DMS153 (cell line): ENCODE results near the gene PDXP.
A peak's percentile ranks its signal among the peaks of the same experiment; 100 is the strongest.

ENCODE experiments used
- DNase-seq: peaks from one replicate; lab custom pipeline; 2025; lab: John Stamatoyannopoulos, UW

PDXP gene

GRCh38 chr22:37628830-37629229, 29.7 kb upstream of the PDXP start:
- DNase-seq, result no peak

- DNase-seq, result no peak
Measured at GRCh38 chr22:37629928-37630327, 28.6 kb upstream of the PDXP start.

GRCh38 chr22:37630839-37631435, 27.6 kb upstream of the PDXP start:
- DNase-seq, result no peak

GRCh38 chr22:37631448-37632173, 26.9 kb upstream of the PDXP start:
- no peak for DNase-seq

GRCh38 chr22:37632174-37633088, 26.1 kb upstream of the PDXP start:
- no peak for DNase-seq

- DNase-seq, result no peak
Measured at GRCh38 chr22:37633089-37633624, 25.4 kb upstream of the PDXP start.

GRCh38 chr22:37633625-37634416, 24.7 kb upstream of the PDXP start:
- DNase-seq, result peak; percentile 46

- DNase-seq, result no peak
Measured at GRCh38 chr22:37634417-37634924, 24.1 kb upstream of the PDXP start.

GRCh38 chr22:37635157-37635556, 23.4 kb upstream of the PDXP start:
- DNase-seq, result no peak

- no peak for DNase-seq
Measured at GRCh38 chr22:37636186-37636948, 22.2 kb upstream of the PDXP start.

GRCh38 chr22:37636949-37637273, 21.6 kb upstream of the PDXP start:
- no peak for DNase-seq

GRCh38 chr22:37638391-37639069, 20.0 kb upstream of the PDXP start:
- DNase-seq, result no peak

- no peak for DNase-seq
Measured at GRCh38 chr22:37639070-37639760, 19.3 kb upstream of the PDXP start, which contains the start of gene SH3BP1. Gene SH3BP1 (plus strand): TSS chr22:37639669. CDS start chr22:37639788, 119 bp downstream.

- no peak for DNase-seq
Measured at GRCh38 chr22:37639771-37640590, 18.5 kb upstream of the PDXP start.

GRCh38 chr22:37640591-37641560, 17.6 kb upstream of the PDXP start:
- no peak for DNase-seq

- no peak for DNase-seq
Measured at GRCh38 chr22:37641561-37641949, 17.0 kb upstream of the PDXP start.

GRCh38 chr22:37643225-37643847, 15.2 kb upstream of the PDXP start:
- peak; percentile 15 for DNase-seq
